GM18508 (cell line): ENCODE data around the gene RLF.

Experiments used
- ATAC-seq: cut with Tn5 transposase; IDR thresholded peaks from one replicate; pipeline ENCODE4 v1.9.1; 2021; ENCODE audit warnings: moderate number of reproducible peaks; ENCODE audit not compliant: insufficient read depth, unreplicated experiment

RLF gene

DNA sequence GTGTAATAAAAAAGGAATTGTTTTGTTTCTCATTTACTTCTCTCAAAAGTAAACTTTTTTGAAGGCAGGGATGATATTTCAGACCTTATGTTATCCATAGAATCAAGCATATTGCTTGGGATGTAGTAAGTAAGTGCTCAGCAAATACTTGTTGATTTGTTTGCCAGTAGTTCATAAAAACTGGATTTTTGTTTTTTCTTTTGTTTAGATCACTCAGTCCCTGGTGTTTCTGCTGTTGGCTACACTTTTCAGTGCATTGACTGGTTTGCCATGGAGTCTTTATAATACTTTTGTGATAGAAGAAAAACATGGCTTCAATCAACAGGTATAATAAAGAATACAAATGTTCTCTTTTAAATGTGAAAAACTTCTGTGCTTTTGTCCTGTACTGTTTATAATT is 107.0 kb downstream of the RLF start:
- ATAC-seq: no peak

DNA sequence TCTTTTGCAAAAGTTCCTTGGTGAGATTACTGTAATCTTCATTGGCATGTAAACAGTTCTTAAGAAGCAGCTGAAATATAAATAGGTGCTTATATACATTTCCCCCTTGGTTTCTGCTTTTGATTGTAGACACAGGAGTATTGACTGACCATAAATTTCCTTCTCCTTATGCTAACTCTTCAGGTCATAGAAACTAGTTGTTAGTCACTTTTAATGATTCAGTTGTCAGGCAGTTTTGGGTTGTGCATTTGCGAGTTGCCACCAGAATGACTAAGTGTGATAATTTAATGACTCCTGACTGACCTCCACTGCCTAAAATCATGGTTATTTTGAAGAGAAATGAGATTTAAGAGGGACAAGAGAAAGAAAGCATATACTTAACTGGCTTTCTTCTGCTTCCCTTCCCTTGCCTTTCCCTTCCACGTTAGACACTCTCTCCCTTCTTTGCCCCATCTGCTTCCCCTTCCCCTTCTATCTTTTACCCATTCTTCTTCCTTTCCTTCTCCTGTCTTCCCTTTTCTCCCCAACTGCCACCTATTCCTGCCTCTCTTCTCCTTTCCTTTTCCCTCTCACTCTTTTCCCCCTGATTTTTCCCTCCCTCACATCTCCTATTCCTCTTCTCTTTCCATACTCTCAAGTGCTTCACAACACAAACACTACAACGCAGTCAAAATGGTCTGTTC is 109.1 kb downstream of the RLF start:
- ATAC-seq: no peak

DNA sequence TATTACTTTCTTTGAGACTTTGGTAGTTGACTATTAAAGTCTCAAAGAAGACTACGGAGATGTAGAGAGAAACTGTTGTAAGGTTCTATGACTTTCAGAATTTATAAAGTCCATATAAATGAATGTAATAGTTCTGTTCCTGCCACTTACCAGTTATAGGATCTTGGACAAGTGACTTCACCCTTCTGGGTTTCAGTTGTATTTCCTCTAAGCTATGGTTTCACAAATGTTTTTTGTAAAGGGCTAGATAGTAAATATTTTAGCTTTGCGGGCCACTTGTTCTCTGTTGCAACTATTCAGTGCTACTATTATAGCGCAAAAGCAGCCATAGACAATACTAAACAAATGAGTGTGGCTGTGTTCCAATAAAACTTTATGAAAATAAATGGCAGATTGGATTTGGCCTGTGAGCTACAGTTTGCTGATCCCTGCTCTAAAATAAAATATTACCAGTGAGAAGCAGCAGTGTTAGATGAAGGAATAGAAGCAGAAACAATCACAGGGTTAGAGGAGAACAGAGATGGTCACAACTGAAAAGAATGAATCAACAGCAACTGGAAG is 111.5 kb downstream of the RLF start:
- no peak for ATAC-seq

DNA sequence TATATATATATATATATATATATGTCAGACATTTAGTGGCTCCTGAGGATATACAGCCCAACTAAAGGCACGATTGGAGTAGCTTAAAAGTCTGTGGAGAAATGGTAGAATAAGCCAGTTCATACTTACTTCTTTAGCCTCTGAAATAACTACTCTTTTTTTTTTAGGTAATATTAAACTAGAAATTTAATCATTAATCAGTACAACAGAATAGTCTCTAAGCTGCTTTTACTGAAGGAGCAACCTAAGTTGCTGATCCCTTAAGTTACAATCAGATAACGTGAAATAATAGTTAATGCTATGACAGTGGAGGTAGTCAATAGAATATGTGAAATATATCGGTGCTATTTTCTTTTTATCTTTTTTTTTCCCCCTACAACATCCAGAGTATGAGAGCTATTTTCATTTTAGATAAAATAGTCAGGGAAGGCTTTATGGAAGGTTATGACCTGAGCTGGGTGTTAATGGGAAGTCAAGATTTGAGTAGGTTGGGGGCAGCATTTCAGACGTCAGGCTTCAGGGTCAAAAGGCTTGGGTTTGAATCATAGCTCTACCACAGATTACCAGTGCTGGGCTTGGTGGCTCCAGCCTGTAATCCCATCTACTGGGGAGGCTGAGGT is 112.5 kb downstream of the RLF start:
- no peak for ATAC-seq

DNA sequence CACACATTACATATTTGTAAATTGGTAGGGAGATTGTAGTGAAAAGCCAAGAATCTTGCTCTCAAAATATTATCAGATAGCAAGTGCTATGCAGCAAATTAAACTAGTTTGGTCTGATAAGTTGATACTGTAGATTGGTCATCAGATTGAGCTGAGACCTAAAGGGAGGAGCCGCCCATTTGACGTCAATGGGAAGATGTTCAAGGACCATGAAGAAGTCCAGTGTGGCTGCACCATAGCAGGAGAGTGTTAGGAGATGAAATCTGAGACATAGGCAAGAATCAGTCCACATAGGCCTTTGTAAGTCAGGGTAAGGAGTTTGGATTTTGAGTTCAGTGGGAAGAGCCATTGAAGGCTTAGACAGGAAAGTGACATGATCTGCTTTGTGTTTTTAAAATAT is 113.1 kb downstream of the RLF start:
- ATAC-seq: no peak

DNA sequence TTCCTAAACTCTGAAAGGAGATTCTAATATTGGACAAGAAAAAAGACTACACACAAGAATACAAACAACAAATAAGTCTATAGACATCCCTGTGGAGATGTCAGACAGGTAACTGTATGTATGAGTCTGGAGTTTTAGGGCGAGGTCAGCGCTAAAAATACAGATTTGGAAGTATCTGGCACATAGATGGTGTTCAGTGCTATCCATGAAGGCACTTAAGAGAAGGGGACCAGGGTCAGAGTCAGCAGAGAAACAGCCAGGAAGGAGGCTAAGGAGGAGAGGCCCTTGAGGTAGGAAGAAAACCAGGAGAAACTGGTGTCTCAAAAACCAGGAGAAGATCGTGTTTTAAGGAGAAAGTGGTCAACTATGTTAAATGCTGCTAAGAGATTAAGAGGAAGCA is 114.9 kb downstream of the RLF start:
- ATAC-seq: no peak

DNA sequence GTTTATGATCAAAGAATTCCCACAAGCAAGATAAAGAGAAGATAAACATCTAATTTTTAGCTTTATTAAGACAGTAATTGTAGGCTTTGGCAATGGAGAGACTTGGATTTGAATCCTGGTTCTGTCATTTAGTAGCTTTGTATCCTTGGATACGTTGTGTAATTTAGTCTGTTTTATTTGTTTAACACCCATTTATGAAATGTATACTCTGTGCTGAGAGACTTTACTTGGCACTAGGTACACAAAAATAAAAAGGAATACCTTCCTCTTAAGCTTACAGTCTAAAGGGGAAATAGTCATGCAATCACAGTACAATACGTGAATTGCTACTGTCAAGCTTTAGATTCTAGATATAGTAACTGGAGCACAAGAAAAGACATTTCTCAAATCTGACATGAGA is 120.7 kb downstream of the RLF start:
- no peak for ATAC-seq
